HG03039 (cell line): ENCODE data around the gene TTLL10.

Experiments
- ATAC-seq: cut with Tn5 transposase; IDR thresholded peaks from one replicate; pipeline ENCODE4 v1.9.1; 2021; ENCODE audit warnings: mild to moderate bottlenecking, moderate library complexity; ENCODE audit not compliant: unreplicated experiment

Gene TTLL10

DNA sequence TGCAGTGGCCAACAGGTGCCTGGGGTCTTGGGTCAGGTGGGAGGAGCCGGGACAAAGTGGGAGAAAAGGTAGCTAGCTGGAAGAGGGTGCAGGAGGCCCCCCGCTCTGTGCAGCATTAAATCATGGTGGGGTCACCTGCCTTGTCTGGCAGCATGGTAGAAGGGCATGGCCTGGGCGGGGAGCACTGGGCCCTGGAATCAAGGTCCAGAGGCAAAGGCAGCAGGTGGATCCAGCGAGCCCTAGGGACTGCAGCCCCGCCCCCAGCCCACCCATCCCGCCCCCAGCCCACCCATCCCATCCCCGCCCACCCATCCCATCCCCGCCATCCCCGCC, 16.7 kb upstream of the TTLL10 start:
- ATAC-seq, result no peak

- no peak for ATAC-seq
Measured at GRCh38 chr1:1157426-1157913, 16.2 kb upstream of the TTLL10 start.

- no peak for ATAC-seq
Measured at GRCh38 chr1:1157914-1158710, 15.6 kb upstream of the TTLL10 start.

GRCh38 chr1:1160281-1160930, 13.3 kb upstream of the TTLL10 start:
- no peak for ATAC-seq

GRCh38 chr1:1161078-1161682, 12.5 kb upstream of the TTLL10 start:
- ATAC-seq, result no peak

DNA sequence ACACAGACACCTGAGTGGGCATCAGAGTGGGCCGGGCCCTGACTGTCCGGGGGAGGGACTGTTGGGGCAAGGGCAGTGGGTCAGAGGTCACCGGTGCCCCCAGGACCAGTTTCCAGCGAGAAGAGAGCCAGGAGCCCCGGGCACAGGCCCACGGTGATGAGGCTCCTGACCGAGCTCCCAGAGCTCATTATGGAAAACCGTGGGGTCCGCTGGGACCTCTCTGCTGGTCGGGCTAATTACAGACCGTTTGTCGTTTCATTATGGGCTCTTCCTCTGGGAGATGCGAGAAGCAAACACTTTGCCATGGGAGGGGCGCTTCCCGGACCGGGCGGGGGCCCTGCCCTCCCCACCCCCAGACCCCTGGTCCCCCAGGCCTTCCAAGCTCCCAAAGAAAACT, 12.0 kb upstream of the TTLL10 start:
- no peak for ATAC-seq

GRCh38 chr1:1162597-1163537, 10.8 kb upstream of the TTLL10 start:
- ATAC-seq, result no peak

GRCh38 chr1:1163538-1164070, 10.1 kb upstream of the TTLL10 start:
- no peak for ATAC-seq

- ATAC-seq, result no peak
Measured at GRCh38 chr1:1164361-1164700, 9.3 kb upstream of the TTLL10 start.

GRCh38 chr1:1164701-1165451, 8.8 kb upstream of the TTLL10 start:
- no peak for ATAC-seq

- no peak for ATAC-seq
Measured at GRCh38 chr1:1165485-1165884, 8.2 kb upstream of the TTLL10 start.

DNA sequence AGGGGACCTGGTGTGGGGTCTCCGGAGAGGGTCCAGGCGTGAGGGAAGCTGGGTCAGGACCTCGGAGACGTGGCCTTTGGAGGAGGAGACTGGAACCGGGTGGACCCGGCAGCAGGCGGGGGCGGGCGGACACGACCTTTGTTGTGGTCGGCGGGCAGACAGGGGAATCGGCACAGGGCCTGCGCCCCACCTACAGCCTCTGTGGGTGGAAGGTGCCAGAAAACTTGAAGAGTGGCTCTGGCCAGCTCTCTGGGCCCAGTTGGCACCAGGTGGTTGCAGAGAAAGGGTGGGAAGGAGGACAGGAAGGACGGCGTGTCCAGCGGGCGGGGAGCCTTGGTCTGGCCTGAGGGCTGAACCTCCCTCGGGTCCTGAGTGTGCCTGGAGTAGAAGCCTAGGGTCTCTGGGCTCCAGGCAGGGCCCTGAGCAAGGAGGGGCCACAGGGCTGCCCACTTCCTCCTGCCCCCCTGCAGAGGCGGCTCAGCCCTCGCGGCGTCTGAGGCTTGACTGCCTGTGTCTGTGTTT, 7.7 kb upstream of the TTLL10 start:
- no peak for ATAC-seq

DNA sequence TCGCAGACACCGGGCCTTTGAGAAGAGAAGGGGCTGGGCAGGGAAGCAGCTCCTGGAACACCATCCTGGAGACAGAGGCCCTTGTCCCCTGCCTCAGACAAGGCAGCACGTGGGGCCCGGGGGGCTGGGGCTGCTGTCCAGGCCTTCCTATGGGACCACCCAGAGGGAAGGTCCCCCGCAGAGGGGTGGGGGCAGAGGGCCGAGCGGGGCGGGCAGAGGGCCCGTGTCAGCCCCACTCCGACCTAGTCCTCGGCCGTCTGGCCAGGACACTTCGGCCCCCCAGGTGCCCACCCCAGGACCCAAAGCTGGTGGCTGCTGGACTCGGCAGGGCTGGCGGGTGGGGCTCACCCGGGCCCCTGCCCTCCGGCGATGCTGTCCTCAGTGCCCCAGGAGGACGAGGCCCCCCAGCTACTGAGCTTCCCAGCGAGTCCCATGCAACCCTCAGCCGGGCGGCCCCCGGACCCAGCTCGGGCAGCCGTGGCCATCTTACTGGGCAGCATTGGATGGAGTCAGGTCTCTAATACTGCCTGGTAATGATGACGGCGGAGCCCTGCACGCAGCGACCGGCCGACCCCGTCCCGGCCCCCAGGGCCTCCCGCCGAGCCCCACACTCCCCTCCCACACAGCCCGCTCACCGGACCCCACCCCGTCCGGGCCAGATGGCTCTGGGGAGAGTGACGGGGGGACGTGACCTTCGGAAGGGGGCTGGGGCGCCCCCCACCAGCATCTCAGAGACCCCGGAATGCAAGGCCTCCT, 6.9 kb upstream of the TTLL10 start:
- ATAC-seq, result no peak

- ATAC-seq, result no peak
Measured at GRCh38 chr1:1167398-1167821, 6.3 kb upstream of the TTLL10 start.

GRCh38 chr1:1167841-1168450, 5.7 kb upstream of the TTLL10 start:
- no peak for ATAC-seq

DNA sequence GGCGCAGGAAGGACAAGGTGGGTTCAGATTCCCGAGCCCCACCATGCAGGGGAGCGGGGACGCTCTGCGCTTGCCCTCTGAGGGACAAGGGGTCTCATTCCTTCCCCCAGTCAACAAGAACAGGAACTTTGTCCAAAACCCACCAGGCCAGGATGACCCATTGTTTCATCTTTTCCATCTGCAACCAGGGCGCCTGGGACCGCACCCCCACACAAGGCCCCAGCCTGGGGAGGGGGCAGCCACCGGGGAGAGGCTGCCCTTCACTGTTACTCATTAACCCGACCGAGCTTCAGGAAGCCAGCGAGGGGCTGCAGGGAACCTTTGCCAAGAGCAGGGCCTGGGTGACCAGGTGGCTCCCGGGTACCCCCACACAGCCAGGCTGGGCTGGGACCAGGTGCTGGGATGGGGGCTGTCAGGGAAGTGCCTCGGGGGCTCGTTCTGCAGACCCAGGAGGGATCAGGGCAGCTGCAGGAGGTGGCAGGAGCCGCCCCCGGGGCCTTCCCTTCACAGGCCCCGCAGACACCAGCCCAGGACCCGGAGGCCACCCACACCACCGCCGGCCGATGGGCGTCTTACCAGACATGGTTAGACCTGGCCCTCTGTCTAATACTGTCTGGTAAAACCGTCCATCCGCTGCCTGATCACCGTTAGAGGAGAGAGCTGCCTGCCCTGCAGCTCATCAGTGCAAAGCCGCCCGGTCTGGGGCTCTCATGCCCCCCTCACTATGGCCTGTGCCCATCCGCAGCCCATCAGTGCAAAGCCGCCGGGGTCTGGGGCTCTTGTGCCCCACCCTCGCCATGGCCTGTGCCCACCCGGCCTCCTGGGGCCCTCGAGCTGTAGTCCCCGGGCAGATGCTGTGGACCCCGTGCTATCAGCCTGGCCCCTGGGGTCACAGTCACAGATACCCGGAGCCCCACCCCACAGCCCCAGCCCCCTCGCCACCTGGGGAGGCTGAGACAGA, 4.9 kb upstream of the TTLL10 start:
- ATAC-seq, result no peak

- ATAC-seq, result no peak
Measured at GRCh38 chr1:1169429-1170214, 4.1 kb upstream of the TTLL10 start.
